CD14-positive monocyte (primary cell): Measurements from ENCODE around the gene UNKL. TPM values are rescaled to one million over a fixed set of nuclear protein-coding genes. Genes with fewer than 3 reads are reported as not detected.

Experiments used
- DNase-seq, 3 donors: peaks; one replicate each; pipeline ENCODE4 v3.0.0-alpha.2; 2011 to 2022
- H2AFZ ChIP-seq: 2 replicates; pipeline ENCODE4 v1.6.0; 2012; ENCODE audit warnings: mild to moderate bottlenecking, low read depth, low read length, inconsistent platforms; ENCODE audit not compliant: insufficient read depth, poor library complexity, severe bottlenecking
- H3K27ac ChIP-seq, 2 donors: 1 replicate in 1 of 2; 2 replicates in 1 of 2; pipeline ENCODE4 v1.5.1; 2012 to 2013; ENCODE audit warnings: low read length in 2 of 2, control low read depth in 1 of 2, inconsistent platforms in 1 of 2, low read depth in 1 of 2, mild to moderate bottlenecking in 1 of 2
- H3K27me3 ChIP-seq, 2 donors: one replicate each; pipeline versions ENCODE4 v1.6.0 to v1.6.1; 2011 to 2013; ENCODE audit warnings: low read length in 2 of 2; ENCODE audit not compliant: control insufficient read depth in 2 of 2, insufficient read depth in 2 of 2
- H3K36me3 ChIP-seq, 2 donors: replicated peaks in 1 of 2; 1 replicate in 1 of 2; 2 replicates in 1 of 2; pipeline versions ENCODE4 v1.5.1 to v1.6.1; 2012 to 2013; ENCODE audit warnings: low read length in 2 of 2, control low read depth in 1 of 2, inconsistent platforms in 1 of 2, mild to moderate bottlenecking in 1 of 2; ENCODE audit not compliant: insufficient read depth in 2 of 2, control insufficient read depth in 1 of 2
- H3K4me1 ChIP-seq, 2 donors: 1 replicate in 1 of 2; 2 replicates in 1 of 2; pipeline versions ENCODE4 v1.5.1 to v1.6.1; 2012 to 2013; ENCODE audit warnings: low read length in 2 of 2, control low read depth in 1 of 2, inconsistent platforms in 1 of 2, mild to moderate bottlenecking in 1 of 2, moderate library complexity in 1 of 2; ENCODE audit not compliant: insufficient read depth in 2 of 2, control insufficient read depth in 1 of 2
- H3K4me2 ChIP-seq: replicated peaks from 2 replicates; pipeline ENCODE3; 2012; ENCODE audit warnings: low read length, moderate library complexity, mild to moderate bottlenecking; ENCODE audit not compliant: poor library complexity, severe bottlenecking; ENCODE audit errors: extremely low read depth
- H3K4me3 ChIP-seq, 3 experiments: fragments of 200-600 bp in 1 of 3; sonication (generic) in 1 of 3; replicated peaks in 1 of 3; 1 replicate in 2 of 3; 2 replicates in 1 of 3; pipeline ENCODE4 v1.5.1; 2011 to 2013; ENCODE audit warnings: low read length in 3 of 3, mild to moderate bottlenecking in 3 of 3, control low read depth in 2 of 3, low read depth in 2 of 3, inconsistent platforms in 1 of 3, moderate library complexity in 1 of 3
- H3K79me2 ChIP-seq: 2 replicates; pipeline ENCODE4 v1.6.0; 2012; ENCODE audit warnings: mild to moderate bottlenecking, control low read depth, inconsistent platforms, low read length, moderate library complexity; ENCODE audit not compliant: insufficient read depth
- H3K9ac ChIP-seq: 2 replicates; pipeline ENCODE4 v1.6.0; 2017; ENCODE audit warnings: low read length, mild to moderate bottlenecking; ENCODE audit not compliant: insufficient read depth, poor library complexity, severe bottlenecking
- H3K9me3 ChIP-seq, 2 donors: replicated peaks in 1 of 2; 1 replicate in 1 of 2; 2 replicates in 1 of 2; pipeline versions ENCODE4 v1.5.1 to v1.6.1; 2012 to 2013; ENCODE audit warnings: low read length in 2 of 2, control low read depth in 1 of 2; ENCODE audit not compliant: control insufficient read depth in 1 of 2, insufficient read depth in 1 of 2
- H4K20me1 ChIP-seq: 2 replicates; pipeline ENCODE4 v1.6.0; 2012; ENCODE audit warnings: mild to moderate bottlenecking, low read length, control low read depth, moderate library complexity; ENCODE audit not compliant: insufficient read depth
- H3K27ac Mint-ChIP-seq, 7 donors: one replicate each; pipeline ENCODE4 v1.8.0; 2020; ENCODE audit warnings: mild to moderate bottlenecking in 7 of 7, mixed read lengths in 7 of 7, moderate library complexity in 6 of 7, inconsistent platforms in 2 of 7
- H3K27me3 Mint-ChIP-seq, 3 donors: one replicate each; pipeline ENCODE4 v1.8.0; 2021 to 2022; ENCODE audit warnings: low read depth in 3 of 3, mild to moderate bottlenecking in 3 of 3, mixed read lengths in 3 of 3, moderate library complexity in 3 of 3, inconsistent platforms in 1 of 3
- H3K36me3 Mint-ChIP-seq, 2 donors: one replicate each; pipeline ENCODE4 v1.8.0; 2020; ENCODE audit warnings: mixed read lengths in 2 of 2, inconsistent platforms in 1 of 2, mild to moderate bottlenecking in 1 of 2
- H3K4me1 Mint-ChIP-seq: one replicate; pipeline ENCODE4 v1.8.0; 2020; ENCODE audit warnings: mild to moderate bottlenecking, mixed read lengths
- H3K4me3 Mint-ChIP-seq, 2 donors: one replicate each; pipeline ENCODE4 v1.8.0; 2020; ENCODE audit warnings: mild to moderate bottlenecking in 2 of 2, mixed read lengths in 2 of 2, moderate library complexity in 1 of 2
- H3K9me3 Mint-ChIP-seq, 7 donors: one replicate each; pipeline ENCODE4 v1.8.0; 2020 to 2022; ENCODE audit warnings: mixed read lengths in 7 of 7, mild to moderate bottlenecking in 6 of 7, moderate library complexity in 6 of 7, inconsistent platforms in 2 of 7
- WGBS: methylation state at CpG from one replicate; pipeline ENCODE4 v1.1.5; 2013; ENCODE audit warnings: missing lambda C conversion rate; ENCODE audit not compliant: insufficient coverage; 5-methylcytosine and 5-hydroxymethylcytosine counted together
- intact Hi-C, 2 donors: fragments of 100-400 bp; cut with micrococcal nuclease; formaldehyde crosslinking; loops; one replicate each; pipeline versions ENCODE4 v1.15.0 to v1.15.1; 2023
- polyA plus RNA-seq, 3 donors: library from polyadenylated mRNA; depleted of rRNA in 1 of 3; unstranded in 2 of 3; stranded (reverse) in 1 of 3; fragments of 300-500 nt in 2 of 3; fragments of >200 nt in 1 of 3; fragmentation: Illumina TruSeq in 2 of 3; gene quantifications; 1 replicate in 2 of 3; 2 replicates in 1 of 3; pipeline ENCODE4 v1.2.3, GENCODE V29; 2012 to 2021
- TF ChIP-seq, protein P1 (sequence below): fragments of 200-600 bp; IDR thresholded peaks from one replicate; pipeline ENCODE4 v1.8.0; 2022; ENCODE audit warnings: antibody characterized with exemption, mild to moderate bottlenecking

The UNKL gene
- polyA plus RNA-seq, 3 donors, result 1.2 to 19.9 (median 2.2) TPM

DNA sequence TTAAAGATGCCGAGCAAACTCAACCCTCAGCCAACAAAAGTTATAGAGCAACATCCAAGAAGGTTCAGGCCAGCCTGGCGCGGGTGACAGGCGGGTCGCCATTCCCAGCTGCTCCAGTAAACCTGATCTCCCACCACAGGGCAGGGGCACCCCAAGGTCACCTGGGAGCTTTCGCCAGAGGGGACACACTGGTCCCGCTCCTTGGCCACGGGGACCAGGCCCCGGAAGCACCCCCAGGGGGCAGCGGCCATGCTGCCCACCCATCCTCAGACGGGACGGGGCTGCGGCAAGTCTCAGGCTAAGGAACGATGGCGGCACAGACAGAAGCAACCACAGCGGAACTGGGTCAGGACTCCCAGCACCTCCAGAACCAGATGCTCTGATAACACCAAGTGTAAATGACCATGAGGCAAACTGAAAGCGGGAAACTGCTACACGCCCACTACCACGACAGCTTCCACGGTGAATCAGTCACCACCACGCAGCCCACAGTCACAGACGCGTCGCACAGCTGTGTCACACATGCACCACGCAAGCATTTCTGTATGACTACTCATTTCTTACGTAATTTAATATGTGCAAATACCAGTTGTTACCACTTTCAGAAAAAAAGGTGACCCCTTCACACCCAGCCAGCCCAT, 44.0 kb upstream of the UNKL start:
- Histone ChIP-seq H3K27me3 (no peaks in the 10 kb centered on the region), H4K20me1 (peaks cover 72% of the 10 kb centered on the region), H3K9ac (no peak overlapping the region), H3K36me3 (peaks cover 81 to 96% of the 10 kb centered on the region in 2 donors), H2AFZ (no peak overlapping the region), H3K27ac (no peak overlapping the region), H3K9me3 (no peaks in the 10 kb centered on the region), H3K79me2 (peaks cover 31% of the 10 kb centered on the region), H3K4me1 (no peaks in the 10 kb centered on the region), H3K4me3 (no peak overlapping the region), H3K4me2 (no peak overlapping the region)
- TF ChIP-seq, protein P1, sequence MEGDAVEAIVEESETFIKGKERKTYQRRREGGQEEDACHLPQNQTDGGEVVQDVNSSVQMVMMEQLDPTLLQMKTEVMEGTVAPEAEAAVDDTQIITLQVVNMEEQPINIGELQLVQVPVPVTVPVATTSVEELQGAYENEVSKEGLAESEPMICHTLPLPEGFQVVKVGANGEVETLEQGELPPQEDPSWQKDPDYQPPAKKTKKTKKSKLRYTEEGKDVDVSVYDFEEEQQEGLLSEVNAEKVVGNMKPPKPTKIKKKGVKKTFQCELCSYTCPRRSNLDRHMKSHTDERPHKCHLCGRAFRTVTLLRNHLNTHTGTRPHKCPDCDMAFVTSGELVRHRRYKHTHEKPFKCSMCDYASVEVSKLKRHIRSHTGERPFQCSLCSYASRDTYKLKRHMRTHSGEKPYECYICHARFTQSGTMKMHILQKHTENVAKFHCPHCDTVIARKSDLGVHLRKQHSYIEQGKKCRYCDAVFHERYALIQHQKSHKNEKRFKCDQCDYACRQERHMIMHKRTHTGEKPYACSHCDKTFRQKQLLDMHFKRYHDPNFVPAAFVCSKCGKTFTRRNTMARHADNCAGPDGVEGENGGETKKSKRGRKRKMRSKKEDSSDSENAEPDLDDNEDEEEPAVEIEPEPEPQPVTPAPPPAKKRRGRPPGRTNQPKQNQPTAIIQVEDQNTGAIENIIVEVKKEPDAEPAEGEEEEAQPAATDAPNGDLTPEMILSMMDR, result no peak
- peak in 2 of 3 donors; percentile 17 to 38 for DNase-seq
- intact Hi-C loops, result loop anchor here in 1 of 2 donors (10.0 kb wide), 1 partner anchor 46 kb away; no protein-coding TSS in a partner anchor
- peaks cover 0 to 2% (median 0%) of the 10 kb centered on the region in 3 donors for H3K27me3 Mint-ChIP-seq
- no peak overlapping the region for H3K4me3 Mint-ChIP-seq
- peak overlapping the region in 4 of 7 donors; percentile 50 to 86 (median 66) for H3K27ac Mint-ChIP-seq
- WGBS, result 94% methylated on average over 14 of the region's 26 CpGs
- H3K4me1 Mint-ChIP-seq, result no peaks in the 10 kb centered on the region
- peaks cover 64 to 88% of the 10 kb centered on the region in 2 donors for H3K36me3 Mint-ChIP-seq
- H3K9me3 Mint-ChIP-seq, result no peaks in the 10 kb centered on the region

DNA sequence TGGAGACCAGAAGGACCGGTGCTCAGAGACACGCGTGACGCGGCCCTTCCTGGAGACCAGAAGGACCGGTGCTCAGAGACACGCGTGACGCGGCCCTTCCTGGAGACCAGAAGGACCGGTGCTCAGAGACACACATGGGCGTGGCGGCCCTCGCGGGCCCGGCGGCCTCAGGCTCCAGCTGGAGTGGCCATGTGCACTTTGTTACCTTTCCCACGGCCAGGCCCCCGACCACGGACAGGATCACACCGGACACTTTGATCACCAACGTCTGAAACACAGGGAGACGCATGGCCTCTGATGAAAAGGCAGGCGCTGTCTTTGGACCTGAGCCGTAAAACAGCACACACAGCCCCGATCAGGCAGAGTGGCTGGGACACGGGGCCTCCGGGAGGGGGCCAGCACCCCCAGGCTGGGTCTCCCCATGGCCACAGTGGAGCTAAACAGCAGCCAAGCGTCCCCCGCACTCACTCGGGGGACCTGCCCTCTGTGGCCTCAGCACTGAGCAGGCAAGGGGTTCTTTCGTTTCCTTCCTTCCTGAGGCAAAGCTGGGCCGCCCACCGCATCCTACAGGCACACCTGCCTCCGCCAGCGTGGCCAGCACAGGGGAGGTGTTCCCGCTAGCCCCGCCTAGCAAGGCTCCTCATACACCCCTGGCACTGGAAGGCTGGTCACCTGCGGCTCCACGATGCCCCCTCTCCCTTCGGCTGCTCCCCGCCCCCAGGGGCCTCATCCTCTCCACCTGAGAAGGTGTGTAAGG, 43.2 kb upstream of the UNKL start:
- no peak overlapping the region for H3K27ac ChIP-seq
- peaks cover 24% of the 10 kb centered on the region for H3K79me2 ChIP-seq
- H4K20me1 ChIP-seq, result peaks cover 64% of the 10 kb centered on the region
- H3K4me3 Mint-ChIP-seq, result no peak overlapping the region
- TF ChIP-seq, protein P1, result no peak
- no peak overlapping the region for H3K4me2 ChIP-seq
- intact Hi-C loops, result loop anchor here in 1 of 2 donors (10.0 kb wide), 1 partner anchor 47 kb away; no protein-coding TSS in a partner anchor
- DNase-seq, result no peak
- H3K9ac ChIP-seq, result no peak overlapping the region
- 83% methylated on average over 34 of the region's 42 CpGs for WGBS
- H3K4me1 ChIP-seq, result no peaks in the 10 kb centered on the region
- no peaks in the 10 kb centered on the region for H3K4me1 Mint-ChIP-seq
- H3K4me3 ChIP-seq, result no peak overlapping the region
- H3K9me3 ChIP-seq, result no peaks in the 10 kb centered on the region
- H3K9me3 Mint-ChIP-seq, result no peaks in the 10 kb centered on the region
- no peaks in the 10 kb centered on the region for H3K27me3 Mint-ChIP-seq
- H3K36me3 ChIP-seq, result peaks cover 80 to 96% of the 10 kb centered on the region in 2 donors
- H2AFZ ChIP-seq, result no peak overlapping the region
- peak overlapping the region in 1 of 7 donors; percentile 30 for H3K27ac Mint-ChIP-seq
- H3K27me3 ChIP-seq, result no peaks in the 10 kb centered on the region
- peaks cover 66 to 90% of the 10 kb centered on the region in 2 donors for H3K36me3 Mint-ChIP-seq
